LNCAP (cell line): ENCODE measurements around the gene CD81.

Experiments
- TF ChIP-seq, protein P1 (sequence below): fragments of 450-650 bp; IDR thresholded peaks from 2 replicates; pipeline ENCODE4 v1.5.1; 2017; ENCODE audit warnings: mild to moderate bottlenecking

CD81 gene

DNA sequence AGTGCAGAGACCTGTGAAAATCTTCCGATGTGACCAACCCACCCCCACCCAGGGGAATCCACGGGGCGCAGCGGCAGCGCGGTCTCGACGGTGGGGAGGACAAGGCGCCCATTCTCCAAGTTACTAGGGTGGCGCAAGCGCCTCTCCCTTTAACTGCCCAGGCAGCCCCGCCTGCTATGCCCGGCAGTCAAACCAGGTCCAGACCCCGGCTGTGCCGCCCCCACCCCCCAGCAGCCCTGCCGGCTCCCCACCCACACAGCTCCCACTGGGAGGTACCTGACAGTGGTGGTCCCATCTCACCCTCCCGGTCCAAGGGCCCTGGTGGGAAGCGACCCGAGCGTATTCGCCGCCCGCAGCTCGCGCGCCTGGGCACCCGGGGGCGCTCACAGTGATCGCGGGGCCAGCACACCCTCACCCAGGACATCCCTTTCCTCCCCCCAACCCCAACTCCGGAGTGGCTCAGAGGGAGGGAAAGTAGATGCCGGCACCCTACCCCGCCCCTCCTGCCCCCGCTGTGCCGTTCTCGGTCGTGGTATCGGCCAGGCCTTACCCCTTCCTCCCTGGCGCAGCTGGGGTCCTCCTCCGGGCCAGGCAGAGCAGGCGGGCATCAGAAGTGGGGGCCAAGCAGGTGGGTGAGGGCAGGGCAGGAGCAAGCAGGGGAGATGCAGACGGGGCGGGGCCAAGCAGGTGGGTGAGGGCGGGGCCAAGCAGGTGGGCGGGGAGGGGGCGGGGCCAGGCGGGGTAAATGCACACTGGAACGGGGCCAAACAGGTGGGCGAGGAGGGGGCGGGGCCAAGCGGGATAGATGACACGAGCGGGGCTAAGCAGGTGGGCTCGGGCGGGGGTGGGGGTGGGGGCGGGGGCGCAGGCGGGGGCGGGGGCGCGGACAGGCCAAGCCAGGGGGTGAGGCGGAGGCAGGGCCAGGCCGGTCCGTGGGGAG lies 67.0 kb downstream of the CD81 start, which contains the start of gene TRPM5:
TRPM5 (minus strand) TSS at position 634 of the 940 bp plus-strand sequence. CDS start 21,478 bp downstream, outside the sequence.
- TF ChIP-seq, protein P1, sequence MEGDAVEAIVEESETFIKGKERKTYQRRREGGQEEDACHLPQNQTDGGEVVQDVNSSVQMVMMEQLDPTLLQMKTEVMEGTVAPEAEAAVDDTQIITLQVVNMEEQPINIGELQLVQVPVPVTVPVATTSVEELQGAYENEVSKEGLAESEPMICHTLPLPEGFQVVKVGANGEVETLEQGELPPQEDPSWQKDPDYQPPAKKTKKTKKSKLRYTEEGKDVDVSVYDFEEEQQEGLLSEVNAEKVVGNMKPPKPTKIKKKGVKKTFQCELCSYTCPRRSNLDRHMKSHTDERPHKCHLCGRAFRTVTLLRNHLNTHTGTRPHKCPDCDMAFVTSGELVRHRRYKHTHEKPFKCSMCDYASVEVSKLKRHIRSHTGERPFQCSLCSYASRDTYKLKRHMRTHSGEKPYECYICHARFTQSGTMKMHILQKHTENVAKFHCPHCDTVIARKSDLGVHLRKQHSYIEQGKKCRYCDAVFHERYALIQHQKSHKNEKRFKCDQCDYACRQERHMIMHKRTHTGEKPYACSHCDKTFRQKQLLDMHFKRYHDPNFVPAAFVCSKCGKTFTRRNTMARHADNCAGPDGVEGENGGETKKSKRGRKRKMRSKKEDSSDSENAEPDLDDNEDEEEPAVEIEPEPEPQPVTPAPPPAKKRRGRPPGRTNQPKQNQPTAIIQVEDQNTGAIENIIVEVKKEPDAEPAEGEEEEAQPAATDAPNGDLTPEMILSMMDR, result no peak

DNA sequence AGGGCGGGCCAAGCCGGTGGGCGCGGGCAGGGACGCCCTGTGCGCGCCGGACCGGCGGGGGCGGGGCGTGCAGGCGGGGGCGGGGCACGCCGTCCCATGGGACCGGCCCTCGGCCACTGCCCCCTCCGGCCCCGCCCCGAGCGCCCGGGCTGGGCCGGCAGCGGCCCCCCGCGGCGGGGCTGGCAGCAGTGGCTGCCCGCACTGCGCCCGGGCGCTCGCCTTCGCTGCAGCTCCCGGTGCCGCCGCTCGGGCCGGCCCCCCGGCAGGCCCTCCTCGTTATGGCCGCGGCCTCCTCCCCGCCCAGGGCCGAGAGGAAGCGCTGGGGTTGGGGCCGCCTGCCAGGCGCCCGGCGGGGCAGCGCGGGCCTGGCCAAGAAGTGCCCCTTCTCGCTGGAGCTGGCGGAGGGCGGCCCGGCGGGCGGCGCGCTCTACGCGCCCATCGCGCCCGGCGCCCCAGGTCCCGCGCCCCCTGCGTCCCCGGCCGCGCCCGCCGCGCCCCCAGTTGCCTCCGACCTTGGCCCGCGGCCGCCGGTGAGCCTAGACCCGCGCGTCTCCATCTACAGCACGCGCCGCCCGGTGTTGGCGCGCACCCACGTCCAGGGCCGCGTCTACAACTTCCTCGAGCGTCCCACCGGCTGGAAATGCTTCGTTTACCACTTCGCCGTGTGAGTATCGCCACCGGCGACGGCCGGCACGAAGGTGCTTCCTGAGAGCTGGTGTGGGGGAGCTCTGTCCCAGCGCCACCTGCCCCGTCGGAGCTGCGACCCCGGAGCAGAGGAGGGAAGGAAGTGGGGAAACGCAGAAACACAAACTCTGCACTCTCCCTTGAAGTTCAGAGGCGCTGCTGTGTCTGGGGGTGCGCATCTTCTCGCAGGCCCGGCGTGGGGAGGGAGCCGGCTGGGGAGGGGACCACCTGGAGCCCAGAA lies 68.0 kb downstream of the CD81 start, which contains the start of gene KCNQ1:
KCNQ1 (plus strand) TSS at position 188 of the 925 bp plus-strand sequence; CDS start at position 279, 91 bp downstream.
- TF ChIP-seq, protein P1, result 0 out of 2 replicates have a peak, but pooled peaks have one; percentile 12

DNA sequence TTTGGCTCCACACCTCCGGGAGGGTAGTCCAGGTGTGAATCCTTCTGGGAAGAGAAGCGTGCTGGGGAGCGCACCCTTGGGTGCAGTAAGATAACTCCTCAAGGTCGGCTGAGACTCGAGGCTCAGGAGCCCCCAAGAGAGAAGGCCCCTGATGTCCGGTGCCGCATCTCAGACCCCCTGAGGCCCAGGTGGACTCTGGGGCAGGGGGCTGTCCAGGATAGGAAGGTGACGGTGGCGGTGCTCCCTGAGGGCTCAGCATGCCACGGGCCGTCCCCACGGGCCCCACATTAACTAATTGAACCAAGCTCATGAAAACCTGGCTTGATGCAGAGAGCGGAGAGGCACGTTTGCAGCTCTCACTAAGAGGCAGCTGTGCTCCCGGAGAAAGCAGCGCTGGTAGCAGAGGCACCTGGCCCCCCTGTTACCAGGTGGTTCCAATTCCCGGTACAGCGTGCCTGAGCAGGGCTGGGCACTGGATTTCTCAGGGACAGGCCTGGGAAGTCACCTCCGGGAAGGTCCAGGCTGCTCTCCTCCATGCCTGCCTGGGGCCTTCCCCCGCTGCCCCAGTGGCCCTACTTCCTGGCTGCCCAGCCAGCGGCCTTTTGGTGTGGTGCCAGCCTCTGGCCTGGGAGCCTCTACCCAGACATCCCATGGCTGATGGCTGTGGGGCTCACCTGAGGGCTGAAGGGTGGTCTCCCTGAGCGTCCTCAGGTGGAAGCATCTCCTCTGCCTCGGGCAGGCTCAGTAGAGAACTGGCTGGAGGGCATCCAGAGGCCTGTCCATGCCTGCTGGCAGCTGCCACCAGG lies 68.8 kb downstream of the CD81 start:
- TF ChIP-seq, protein P1, result no peak

DNA sequence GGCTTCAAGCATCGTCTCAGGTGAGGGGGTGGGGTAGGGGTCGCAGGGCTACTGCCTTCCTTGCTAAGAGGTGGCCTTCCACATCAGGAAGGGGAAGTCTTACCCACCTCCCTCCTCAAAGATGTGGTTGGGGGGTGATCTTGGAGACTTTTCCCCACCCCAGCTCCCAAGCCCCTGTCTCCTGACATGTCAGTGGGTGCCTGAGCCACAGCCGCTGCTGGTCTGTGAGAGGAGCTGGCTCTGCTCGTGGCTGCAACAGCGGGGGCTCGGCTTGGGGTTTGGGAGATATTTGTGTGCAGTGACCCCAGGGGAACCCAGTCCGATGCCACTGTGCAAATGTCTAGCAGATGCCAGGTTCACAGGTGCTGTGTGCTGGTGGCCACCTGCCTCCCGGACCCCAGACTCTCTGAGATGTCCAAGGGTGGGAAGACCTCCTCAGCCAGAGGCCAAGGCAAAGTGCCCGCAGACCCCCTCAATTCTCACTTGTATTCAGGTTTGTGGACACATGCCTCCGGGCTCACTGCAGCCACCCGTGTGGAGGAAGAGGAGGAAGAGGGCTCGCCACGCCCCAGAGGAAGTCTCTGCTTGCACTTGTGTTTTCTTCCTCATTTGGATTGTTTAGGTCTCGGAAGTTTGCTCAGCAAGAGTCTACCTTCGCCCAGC lies 69.6 kb downstream of the CD81 start:
- TF ChIP-seq, protein P1, result no peak
